ENCODE results near the gene KIAA1191. TPM values are rescaled to one million over a fixed set of nuclear protein-coding genes. Genes with fewer than 3 reads are reported as not detected.

Gene KIAA1191, protein sequence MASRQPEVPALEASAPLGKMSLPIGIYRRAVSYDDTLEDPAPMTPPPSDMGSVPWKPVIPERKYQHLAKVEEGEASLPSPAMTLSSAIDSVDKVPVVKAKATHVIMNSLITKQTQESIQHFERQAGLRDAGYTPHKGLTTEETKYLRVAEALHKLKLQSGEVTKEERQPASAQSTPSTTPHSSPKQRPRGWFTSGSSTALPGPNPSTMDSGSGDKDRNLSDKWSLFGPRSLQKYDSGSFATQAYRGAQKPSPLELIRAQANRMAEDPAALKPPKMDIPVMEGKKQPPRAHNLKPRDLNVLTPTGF
- 116 and 128 TPM in 2 replicates for total RNA-seq

DNA sequence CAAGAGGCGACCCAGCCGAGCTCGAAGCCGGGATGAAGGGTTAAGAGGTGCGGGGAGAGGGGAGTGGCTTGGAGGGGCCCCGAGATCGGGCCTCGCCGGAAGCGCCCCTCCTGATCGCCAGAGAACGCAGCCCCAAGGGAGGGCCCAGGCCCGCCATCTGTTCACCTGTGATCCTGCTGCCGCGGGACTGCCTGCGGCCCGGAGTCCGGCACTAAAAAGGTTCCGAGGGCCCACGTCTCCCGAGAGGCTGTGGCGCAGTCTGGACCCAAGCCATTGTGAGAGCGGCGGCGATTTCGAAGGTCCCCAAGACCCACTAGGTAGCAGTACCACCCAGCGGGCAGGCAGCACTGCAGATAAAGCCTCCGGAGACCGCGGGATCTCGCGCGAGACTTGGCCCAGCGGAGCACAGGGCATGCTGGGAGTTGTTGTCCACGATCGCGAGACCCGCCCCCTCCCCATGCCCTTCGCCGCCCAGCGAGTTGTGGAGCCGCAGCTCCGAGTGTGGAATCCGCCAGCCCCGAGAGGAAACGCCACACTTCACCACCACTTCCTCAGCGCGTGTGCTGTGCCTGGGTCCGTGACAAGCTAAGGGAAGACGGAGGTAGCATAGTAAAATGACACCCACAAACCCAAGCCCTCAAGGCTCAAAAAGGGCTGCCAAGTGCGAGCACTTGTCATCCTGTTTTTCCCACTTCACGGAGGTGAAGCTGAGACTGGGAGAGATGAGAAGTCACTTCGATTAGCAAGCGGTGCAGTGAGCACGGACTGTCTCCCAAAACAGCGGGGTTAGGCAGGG, at the start of gene KIAA1191:
Gene KIAA1191, minus strand, starts transcription at position 328 of the 796 bp plus-strand sequence. CDS start 2,256 bp downstream, outside the sequence.

GRCh38 chr5:176388444-176389134, 27.0 kb upstream of the KIAA1191 start, which contains the start of the genes HIGD2A and NOP16:
Gene HIGD2A (plus strand): TSS chr5:176388751. CDS start chr5:176388820, 69 bp downstream.
Gene NOP16 (minus strand): TSS chr5:176388598. CDS start chr5:176388539, 59 bp downstream.

DNA sequence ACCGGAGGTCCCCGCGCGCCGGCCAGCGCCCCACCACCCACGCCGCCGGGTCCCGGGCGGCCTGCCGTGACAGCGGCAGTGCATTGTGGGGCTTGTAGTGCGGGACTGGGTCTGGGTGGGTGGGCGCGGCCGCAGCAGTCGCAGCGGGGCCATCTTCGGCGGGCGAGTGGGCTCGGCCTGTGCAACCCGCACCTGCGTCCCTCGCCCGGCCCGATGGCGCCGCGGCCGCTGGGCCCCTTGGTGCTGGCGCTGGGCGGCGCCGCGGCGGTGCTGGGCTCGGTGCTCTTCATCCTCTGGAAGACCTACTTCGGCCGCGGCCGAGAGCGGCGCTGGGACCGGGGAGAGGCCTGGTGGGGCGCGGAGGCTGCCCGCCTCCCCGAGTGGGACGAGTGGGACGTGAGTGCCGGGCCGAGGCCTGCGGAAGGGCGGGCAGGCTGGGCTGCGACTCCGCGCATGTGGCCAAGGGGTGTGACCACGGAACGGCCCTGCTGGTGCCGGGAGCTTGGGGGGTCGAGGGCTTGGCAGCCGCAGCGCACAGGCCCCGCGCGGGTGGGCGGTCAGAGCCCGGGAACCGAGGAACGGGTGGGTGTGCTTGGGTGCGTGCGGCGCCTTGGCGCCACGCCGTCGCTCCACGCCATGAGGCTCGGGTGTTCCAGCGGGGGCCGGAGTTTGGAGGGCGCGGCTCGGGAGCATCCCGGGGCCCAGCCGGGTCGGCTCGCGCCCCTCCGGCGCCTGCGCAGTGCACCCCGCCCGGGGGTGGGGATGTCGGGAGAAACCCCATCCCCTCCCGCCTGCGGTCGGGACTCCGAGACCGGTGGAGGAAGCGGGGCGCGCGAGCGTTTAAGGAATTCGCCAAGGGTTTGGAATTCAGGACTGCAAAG, 4.0 kb upstream of the KIAA1191 start, which contains the start of gene ARL10:
Gene ARL10, plus strand, starts transcription at position 137 of the 881 bp plus-strand sequence. Its CDS starts 77 bp downstream, at position 214.

Other genes with a start within 250 kb of the KIAA1191 start
- gene SIMC1, start 123.3 kb downstream of the KIAA1191 start, total RNA-seq, result 3.1 and 3.3 TPM in 2 replicates
- 9.4 and 9.9 TPM in 2 replicates for gene ARL10, start 3.7 kb upstream of the KIAA1191 start, total RNA-seq
- 9.6 and 26.1 TPM in 2 replicates for gene NOP16, start 26.8 kb upstream of the KIAA1191 start, total RNA-seq
- gene HIGD2A, start 27.0 kb upstream of the KIAA1191 start, total RNA-seq, result 16.7 and 21.7 TPM in 2 replicates
- gene CLTB, start 54.8 kb upstream of the KIAA1191 start, total RNA-seq, result 95.0 and 155 TPM in 2 replicates
- gene FAF2, start 86.6 kb upstream of the KIAA1191 start, total RNA-seq, result 28.8 and 42.2 TPM in 2 replicates
- 0.58 and 1.4 TPM in 2 replicates for gene RNF44, start 175.6 kb upstream of the KIAA1191 start, total RNA-seq
- not detected in 2 replicates for gene CDHR2, start 187.6 kb upstream of the KIAA1191 start, total RNA-seq
- 1.7 and 6.1 TPM in 2 replicates for gene GPRIN1, start 248.4 kb upstream of the KIAA1191 start, total RNA-seq

Data from regular cardiac myocyte (primary cell).